AG04450 (cell line): ENCODE results near the gene TBX2. TPM values are rescaled to one million over a fixed set of nuclear protein-coding genes. Genes with fewer than 3 reads are reported as not detected.

Experiments used
- CTCF ChIA-PET: fragments of 300-600, 350-600 bp; formaldehyde crosslinking; extraction: SDS; loops from one replicate; lab custom pipeline; 2022; ENCODE audit warnings: antibody characterized with exemption, inconsistent platforms; lab: Charles Lee
- POLR2A ChIA-PET: fragments of 350-600 bp; formaldehyde crosslinking; extraction: SDS; loops from one replicate; lab custom pipeline; 2021; ENCODE audit warnings: antibody characterized with exemption, inconsistent platforms; lab: Yijun Ruan, JAX
- DNase-seq: peaks from one replicate; pipeline ENCODE4 v3.0.0-alpha.2; 2011; ENCODE audit warnings: low read depth, low spot score
- H3K27ac ChIP-seq: one replicate; pipeline ENCODE4 v1.5.1; 2012; ENCODE audit warnings: low read depth, low read length, control low read depth
- H3K27me3 ChIP-seq: one replicate; pipeline ENCODE4 v1.6.0; 2012; ENCODE audit warnings: low read length; ENCODE audit not compliant: control insufficient read depth, insufficient read depth
- H3K4me3 ChIP-seq: 2 replicates; pipeline ENCODE4 v1.5.1; 2011; ENCODE audit warnings: mild to moderate bottlenecking, low read depth, low read length, control low read depth
- H3K9me3 ChIP-seq: 2 replicates; pipeline ENCODE4 v1.5.1; 2012; ENCODE audit warnings: low read length; ENCODE audit not compliant: control insufficient read depth, insufficient read depth
- CTCF ChIP-seq: IDR thresholded peaks from 2 replicates; pipeline ENCODE4 v1.5.1; 2011; ENCODE audit warnings: low read depth, low read length, control low read depth, inconsistent platforms
- polyA plus RNA-seq: library from polyadenylated mRNA; depleted of rRNA; stranded (reverse); fragments of >200 nt; gene quantifications from 2 replicates; pipeline ENCODE4 v1.2.3, GENCODE V29; 2011

TBX2 gene
- polyA plus RNA-seq, 1 experiment: 18.3 TPM

GRCh38 chr17:61380836-61381525 lies 18.7 kb upstream of the TBX2 start:
- no peak for DNase-seq
- H3K27me3 ChIP-seq: no peaks in the 10 kb centered on the region
- no peak for TF ChIP-seq CTCF
- no peaks in the 10 kb centered on the region; the same call in 1 of the 2 replicates for H3K9me3 ChIP-seq
- ChIA-PET POLR2A (no interaction called here), CTCF (interaction anchor here (3.1 kb wide), 1 partner anchor 9 kb away, joined by 16 read pairs; no protein-coding TSS in a partner anchor)
- H3K4me3 ChIP-seq: no peak overlapping the region
- no peak overlapping the region for H3K27ac ChIP-seq

- no peak for TF ChIP-seq CTCF
- no peaks in the 10 kb centered on the region; the same call in 1 of the 2 replicates for H3K9me3 ChIP-seq
- no peak for DNase-seq
- ChIA-PET POLR2A (no interaction called here), CTCF (interaction anchor here (3.1 kb wide), 1 partner anchor 8 kb away, joined by 16 read pairs; no protein-coding TSS in a partner anchor)
- H3K4me3 ChIP-seq: no peak overlapping the region
- no peak overlapping the region for H3K27ac ChIP-seq
- H3K27me3 ChIP-seq: no peaks in the 10 kb centered on the region
Observed at GRCh38 chr17:61381537-61381936, 18.1 kb upstream of the TBX2 start.

GRCh38 chr17:61382796-61383688 lies 16.6 kb upstream of the TBX2 start:
- DNase-seq: no peak
- Histone ChIP-seq H3K4me3 (no peak overlapping the region), H3K27ac (no peak overlapping the region), H3K27me3 (no peaks in the 10 kb centered on the region), H3K9me3 (no peaks in the 10 kb centered on the region; the same call in 1 of the 2 replicates)
- TF ChIP-seq CTCF: no peak
- ChIA-PET POLR2A (interaction anchor here (0.6 kb wide), 1 partner anchor 360 kb away, joined by 5 read pairs; no protein-coding TSS in a partner anchor), CTCF (no interaction called here)

DNA sequence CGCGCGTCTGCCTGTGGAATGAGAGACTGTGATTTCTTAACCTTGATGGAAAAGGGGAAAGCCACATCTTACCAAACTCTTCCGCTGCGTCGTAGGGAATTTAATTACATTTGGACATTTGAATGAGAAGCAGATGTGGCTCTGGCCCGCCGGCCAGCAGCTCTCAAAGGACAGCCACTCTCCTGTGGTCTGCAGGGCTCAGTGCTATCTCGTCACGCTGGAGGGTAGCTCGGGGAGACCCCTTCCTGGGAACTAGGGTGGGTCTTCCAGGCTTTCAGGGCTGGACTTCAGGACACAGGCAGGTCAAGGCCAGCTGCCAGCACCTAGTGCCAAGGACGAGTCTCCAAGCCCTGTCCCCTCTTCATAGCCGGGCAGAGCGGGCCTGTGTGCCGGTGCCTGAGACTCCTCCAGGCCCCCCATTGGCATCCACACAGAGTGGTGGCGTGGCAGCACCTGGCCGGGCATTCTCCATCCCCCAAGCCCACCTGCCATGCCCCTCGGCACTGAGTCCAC lies 15.9 kb upstream of the TBX2 start:
- no peak overlapping the region for H3K4me3 ChIP-seq
- no peak overlapping the region for H3K27ac ChIP-seq
- DNase-seq: no peak
- no peaks in the 10 kb centered on the region for H3K27me3 ChIP-seq
- ChIA-PET CTCF (no interaction called here), POLR2A (interaction anchor here (0.6 kb wide), 1 partner anchor 361 kb away, joined by 5 read pairs; no protein-coding TSS in a partner anchor)
- no peak for TF ChIP-seq CTCF
- H3K9me3 ChIP-seq: no peaks in the 10 kb centered on the region; the same call in 1 of the 2 replicates
